K562 (cell line): ENCODE measurements around the gene MED12. TPM values are rescaled to one million over a fixed set of nuclear protein-coding genes. Genes with fewer than 3 reads are reported as not detected.

ENCODE experiments used
- CHCHD3 ChIP-seq: fragments of 250-450 bp; sonication (Bioruptor Pico); IDR thresholded peaks from 2 replicates; pipeline ENCODE4 v2.1.2; 2022; ENCODE audit warnings: mild to moderate bottlenecking
- CREB1 ChIP-seq, 2 experiments: sonication (generic) in 1 of 2; formaldehyde crosslinking in 1 of 2; IDR thresholded peaks; 2 replicates each; pipeline versions ENCODE4 v1.6.1 to v1.8.0; 2012 to 2022; ENCODE audit warnings: inconsistent platforms in 1 of 2, mild to moderate bottlenecking in 1 of 2, missing genetic modification reagents in 1 of 2, moderate library complexity in 1 of 2
- GABPA ChIP-seq: fragments of 200-800 bp; sonication (Bioruptor generic); conservative IDR thresholded peaks from 2 replicates; pipeline ENCODE4 v1.6.1; 2016; ENCODE audit warnings: low read depth, missing genetic modification characterization, missing compliant biosample characterization
- GABPB1 ChIP-seq: sonication (generic); formaldehyde crosslinking; IDR thresholded peaks from 2 replicates; pipeline ENCODE4 v1.8.0; 2022; ENCODE audit warnings: mild to moderate bottlenecking, missing genetic modification reagents
- KLF16 ChIP-seq: IDR thresholded peaks from 2 replicates; pipeline ENCODE4 v1.6.1; 2016; ENCODE audit warnings: antibody characterized with exemption
- NFIC ChIP-seq: fragments of 450-650 bp; IDR thresholded peaks from 2 replicates; pipeline ENCODE4 v1.6.1; 2017; ENCODE audit warnings: mild to moderate bottlenecking, inconsistent platforms
- NR2C2 ChIP-seq, 2 experiments: fragments of 200-800 bp in 1 of 2; sonication (Bioruptor generic) in 1 of 2; sonication (generic) in 1 of 2; formaldehyde crosslinking in 1 of 2; IDR thresholded peaks; 2 replicates each; pipeline versions ENCODE4 v1.6.1 to v1.8.0; 2016 to 2022; ENCODE audit warnings: mild to moderate bottlenecking in 1 of 2, missing compliant biosample characterization in 1 of 2, missing genetic modification characterization in 1 of 2, missing genetic modification reagents in 1 of 2
- NRF1 ChIP-seq, 2 experiments: fragments of 450-650 bp; IDR thresholded peaks in 1 of 2; conservative IDR thresholded peaks in 1 of 2; 2 replicates each; pipeline ENCODE4 v1.6.1; 2014; ENCODE audit warnings: mild to moderate bottlenecking in 2 of 2
- PPARD ChIP-seq: fragments of 250-450 bp; sonication (Bioruptor Pico); IDR thresholded peaks from 2 replicates; pipeline ENCODE4 v1.8.0; 2022; ENCODE audit warnings: inconsistent platforms, mild to moderate bottlenecking, moderate library complexity
- RAD51 ChIP-seq: fragments of 450-650 bp; IDR thresholded peaks from 2 replicates; pipeline ENCODE4 v1.7.1; 2016; ENCODE audit warnings: low read depth, mild to moderate bottlenecking, borderline replicate concordance
- TBL1XR1 ChIP-seq, 2 experiments: IDR thresholded peaks; 2 replicates each; pipeline ENCODE4 v1.6.1; 2012; ENCODE audit warnings: improper control_type of control experiment in 2 of 2, low read length in 2 of 2, mild to moderate bottlenecking in 1 of 2
- TBP ChIP-seq: optimal IDR thresholded peaks from 2 replicates; pipeline ENCODE3; 2011; ENCODE audit warnings: low read depth, low read length, improper control_type of control experiment
- polyA plus RNA-seq, 8 experiments: library from polyadenylated mRNA; depleted of rRNA in 4 of 8; stranded (reverse) in 5 of 8; unstranded in 3 of 8; fragments of >200 nt; fragmentation: Nextera tagmentation in 2 of 8; fragmentation: Illumina TruSeq in 1 of 8; extraction: Ambion mirVana in 2 of 8; extraction: Trizol in 1 of 8; gene quantifications; 2 replicates each; pipeline versions ENCODE4 v1.2.1 to v1.2.3, GENCODE V29; 2011 to 2014; ENCODE audit warnings: inconsistent platforms in 1 of 8, missing spikeins in 1 of 8
- total RNA-seq, 7 experiments: library from RNA; depleted of rRNA in 6 of 7; stranded (reverse); fragments of >200 nt in 6 of 7; fragmentation: Illumina TruSeq in 2 of 7; extraction: Trizol in 2 of 7; gene quantifications; 2 replicates each; pipeline versions ENCODE4 v1.2.1 to v1.2.3, GENCODE V29; 2011 to 2021; ENCODE audit warnings: low replicate concordance in 1 of 7
- TF ChIP-seq, protein P1 (sequence below): fragments of 200-400 bp; formaldehyde crosslinking; IDR thresholded peaks from 2 replicates; pipeline ENCODE4 v1.6.1; 2017; ENCODE audit warnings: mild to moderate bottlenecking, low read depth, low read length, moderate library complexity
- TF ChIP-seq, protein P2 (sequence below): IDR thresholded peaks from 2 replicates; pipeline ENCODE4 v1.6.1; 2011; ENCODE audit not compliant: insufficient read length; ENCODE audit errors: extremely low read depth
- TF ChIP-seq, protein P3 (sequence below): fragments of 250-450 bp; sonication (Bioruptor Pico); IDR thresholded peaks from 2 replicates; pipeline ENCODE4 v1.9.0; 2021; ENCODE audit warnings: mild to moderate bottlenecking
- TF ChIP-seq, protein P4 (sequence below): fragments of 200-800 bp; sonication (Bioruptor generic); IDR thresholded peaks from 2 replicates; pipeline ENCODE4 v1.6.1; 2017; ENCODE audit warnings: missing genetic modification characterization, missing compliant biosample characterization

MED12 gene
- total and polyA plus RNA-seq, 9 of the 15 experiments (the other 6 are each of a cell fraction or from before 2014, with no cell fraction given): 1.6 to 49.7 (median 8.6) TPM

DNA sequence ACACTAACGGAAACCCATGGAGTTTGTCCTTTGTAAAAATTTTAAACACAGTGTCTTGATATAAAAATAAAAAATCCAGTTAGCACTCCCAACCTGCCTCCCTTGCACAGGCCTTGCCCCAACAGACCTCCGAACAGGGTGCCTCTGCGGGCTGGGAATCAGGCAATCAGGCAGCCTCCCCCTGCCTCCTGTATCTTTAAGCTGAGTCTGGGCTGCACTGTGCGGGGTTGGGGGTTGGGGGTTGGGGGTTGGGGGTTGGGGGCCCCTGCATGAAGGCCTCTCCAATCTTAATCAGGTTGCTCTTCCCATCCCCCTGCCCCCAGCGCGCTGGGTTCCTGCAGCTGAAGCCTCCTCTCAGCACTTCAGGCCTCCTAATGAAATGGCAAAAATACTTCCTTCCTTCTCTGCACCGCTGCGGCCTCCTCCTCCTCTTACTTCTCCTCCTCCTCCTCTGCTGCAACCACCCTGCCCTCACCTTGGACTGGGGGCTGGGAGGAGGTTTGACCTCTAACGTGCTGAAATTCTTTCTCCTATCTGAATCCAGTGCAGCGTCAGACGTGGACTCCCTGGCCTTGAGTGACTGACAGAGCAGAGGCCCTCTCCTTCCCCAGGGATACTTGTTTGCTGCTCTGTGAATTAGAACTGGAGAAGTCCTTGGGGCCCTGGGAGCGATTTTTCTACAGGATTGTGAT lies 52.9 kb downstream of the MED12 start (continued):
- no peak for TF ChIP-seq NFIC
- TF ChIP-seq KLF16: no peak
- TF ChIP-seq PPARD: no peak
- TF ChIP-seq, protein P1, sequence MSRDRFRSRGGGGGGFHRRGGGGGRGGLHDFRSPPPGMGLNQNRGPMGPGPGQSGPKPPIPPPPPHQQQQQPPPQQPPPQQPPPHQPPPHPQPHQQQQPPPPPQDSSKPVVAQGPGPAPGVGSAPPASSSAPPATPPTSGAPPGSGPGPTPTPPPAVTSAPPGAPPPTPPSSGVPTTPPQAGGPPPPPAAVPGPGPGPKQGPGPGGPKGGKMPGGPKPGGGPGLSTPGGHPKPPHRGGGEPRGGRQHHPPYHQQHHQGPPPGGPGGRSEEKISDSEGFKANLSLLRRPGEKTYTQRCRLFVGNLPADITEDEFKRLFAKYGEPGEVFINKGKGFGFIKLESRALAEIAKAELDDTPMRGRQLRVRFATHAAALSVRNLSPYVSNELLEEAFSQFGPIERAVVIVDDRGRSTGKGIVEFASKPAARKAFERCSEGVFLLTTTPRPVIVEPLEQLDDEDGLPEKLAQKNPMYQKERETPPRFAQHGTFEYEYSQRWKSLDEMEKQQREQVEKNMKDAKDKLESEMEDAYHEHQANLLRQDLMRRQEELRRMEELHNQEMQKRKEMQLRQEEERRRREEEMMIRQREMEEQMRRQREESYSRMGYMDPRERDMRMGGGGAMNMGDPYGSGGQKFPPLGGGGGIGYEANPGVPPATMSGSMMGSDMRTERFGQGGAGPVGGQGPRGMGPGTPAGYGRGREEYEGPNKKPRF: no peak
- TF ChIP-seq NR2C2 (CRISPR knock-in tag; IDR thresholded peaks at IDR 0.05): no peak
- TF ChIP-seq NR2C2 (tag; IDR thresholded peaks at IDR 0.05): 0 out of 2 replicates have a peak, but pooled peaks have one; percentile 7
- TF ChIP-seq CHCHD3 (CRISPR knock-in tag): no peak
- TF ChIP-seq, protein P2, sequence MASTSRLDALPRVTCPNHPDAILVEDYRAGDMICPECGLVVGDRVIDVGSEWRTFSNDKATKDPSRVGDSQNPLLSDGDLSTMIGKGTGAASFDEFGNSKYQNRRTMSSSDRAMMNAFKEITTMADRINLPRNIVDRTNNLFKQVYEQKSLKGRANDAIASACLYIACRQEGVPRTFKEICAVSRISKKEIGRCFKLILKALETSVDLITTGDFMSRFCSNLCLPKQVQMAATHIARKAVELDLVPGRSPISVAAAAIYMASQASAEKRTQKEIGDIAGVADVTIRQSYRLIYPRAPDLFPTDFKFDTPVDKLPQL: no peak
- no peak for TF ChIP-seq GABPB1 (CRISPR knock-in tag)
- TF ChIP-seq CREB1 (IDR thresholded peaks at IDR 0.05): no peak
- TF ChIP-seq CREB1 (CRISPR knock-in tag; IDR thresholded peaks at IDR 0.05): no peak
- no peak for TF ChIP-seq TBP
- TF ChIP-seq, protein P3, sequence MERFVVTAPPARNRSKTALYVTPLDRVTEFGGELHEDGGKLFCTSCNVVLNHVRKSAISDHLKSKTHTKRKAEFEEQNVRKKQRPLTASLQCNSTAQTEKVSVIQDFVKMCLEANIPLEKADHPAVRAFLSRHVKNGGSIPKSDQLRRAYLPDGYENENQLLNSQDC (CRISPR knock-in tag): no peak
- TF ChIP-seq GABPA (tag): no peak
- no peak for TF ChIP-seq RAD51
- no peak for TF ChIP-seq TBL1XR1 (IDR thresholded peaks at IDR 0.05; ENCODE audit: low read length in 2 of 2)
- no peak for TF ChIP-seq NRF1 (conservative IDR thresholded peaks at IDR 0.05 in 1 of 2, IDR thresholded peaks at IDR 0.05 in 1 of 2)
- TF ChIP-seq, protein P4, sequence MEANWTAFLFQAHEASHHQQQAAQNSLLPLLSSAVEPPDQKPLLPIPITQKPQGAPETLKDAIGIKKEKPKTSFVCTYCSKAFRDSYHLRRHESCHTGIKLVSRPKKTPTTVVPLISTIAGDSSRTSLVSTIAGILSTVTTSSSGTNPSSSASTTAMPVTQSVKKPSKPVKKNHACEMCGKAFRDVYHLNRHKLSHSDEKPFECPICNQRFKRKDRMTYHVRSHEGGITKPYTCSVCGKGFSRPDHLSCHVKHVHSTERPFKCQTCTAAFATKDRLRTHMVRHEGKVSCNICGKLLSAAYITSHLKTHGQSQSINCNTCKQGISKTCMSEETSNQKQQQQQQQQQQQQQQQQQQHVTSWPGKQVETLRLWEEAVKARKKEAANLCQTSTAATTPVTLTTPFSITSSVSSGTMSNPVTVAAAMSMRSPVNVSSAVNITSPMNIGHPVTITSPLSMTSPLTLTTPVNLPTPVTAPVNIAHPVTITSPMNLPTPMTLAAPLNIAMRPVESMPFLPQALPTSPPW: peak; percentile 49; the same call in 1 of the 2 replicates
